IPS DF 4.7 (cell line): ENCODE results near the gene GPX6.
"Not testable (repeated sequence)": the region's sequence is repeated elsewhere in the genome, so short reads cannot be mapped to it uniquely, and the experiment has no call there.

ENCODE experiments used
- DNase-seq: peaks from one replicate; pipeline ENCODE4 v3.0.0-alpha.2; 2013; ENCODE audit warnings: low spot score; ENCODE audit errors: extremely low read depth

Gene GPX6

GRCh38 chr6:28486533-28486932, 29.1 kb downstream of the GPX6 start:
- DNase-seq, result no peak

GRCh38 chr6:28485482-28485881, 30.1 kb downstream of the GPX6 start:
- DNase-seq, result no peak

GRCh38 chr6:28480253-28480932, 35.2 kb downstream of the GPX6 start:
- DNase-seq, result no peak

- no peak for DNase-seq
Measured at GRCh38 chr6:28478518-28478917, 37.1 kb downstream of the GPX6 start.

- no peak for DNase-seq
Measured at GRCh38 chr6:28474441-28475219, 41.0 kb downstream of the GPX6 start.

GRCh38 chr6:28469153-28469745, 46.3 kb downstream of the GPX6 start:
- not testable (repeated sequence) for DNase-seq

- DNase-seq, result no peak
Measured at GRCh38 chr6:28468056-28468455, 47.5 kb downstream of the GPX6 start.

GRCh38 chr6:28462401-28462800, 53.2 kb downstream of the GPX6 start:
- no peak for DNase-seq

- no peak for DNase-seq
Measured at GRCh38 chr6:28458568-28458967, 57.0 kb downstream of the GPX6 start.
